H1 (cell line): ENCODE results near the gene VPS35L. TPM values are rescaled to one million over a fixed set of nuclear protein-coding genes. Genes with fewer than 3 reads are reported as not detected.

Experiments
- CHD7 ChIP-seq: fragments of 300-600 bp; sonication (generic); IDR thresholded peaks from 2 replicates; pipeline ENCODE4 v1.7.1; 2012; ENCODE audit warnings: low read length, moderate library complexity, mild to moderate bottlenecking, inconsistent platforms; ENCODE audit not compliant: insufficient replicate concordance
- HDAC2 ChIP-seq, 2 experiments: fragments of 300-600 bp in 1 of 2; sonication (generic) in 1 of 2; IDR thresholded peaks; 2 replicates each; pipeline ENCODE4 v1.6.1; 2011 to 2012; ENCODE audit warnings: low read depth in 2 of 2, low read length in 2 of 2, mild to moderate bottlenecking in 2 of 2, moderate library complexity in 2 of 2, borderline replicate concordance in 1 of 2, inconsistent platforms in 1 of 2
- RNF2 ChIP-seq: fragments of 200-900, 300-1000 bp; sonication (generic); IDR thresholded peaks from 2 replicates; pipeline ENCODE4 v1.7.1; 2016; ENCODE audit warnings: borderline replicate concordance, low read depth, mild to moderate bottlenecking, antibody characterized with exemption, low read length; ENCODE audit not compliant: poor library complexity, severe bottlenecking; ENCODE audit errors: missing control alignments
- polyA plus RNA-seq, 7 experiments: library from polyadenylated mRNA; depleted of rRNA in 3 of 7; stranded (reverse) in 5 of 7; unstranded in 2 of 7; fragments of >200 nt in 5 of 7; fragments of 200-250 nt in 2 of 7; gene quantifications; 1 replicate in 5 of 7; 2 replicates in 1 of 7; 4 replicates in 1 of 7; pipeline versions ENCODE4 v1.2.1 to v1.2.3, GENCODE V29; 2011 to 2013; ENCODE audit warnings: missing spikeins in 2 of 7, mixed read lengths in 2 of 7
- total RNA-seq: library from RNA; stranded (reverse); fragmentation: NEBNext Ultra II Directional; extraction: Animal tissue kit (Norgen Biotek cat#: 25700); gene quantifications from 2 replicates; pipeline ENCODE4 v1.2.1, GENCODE V29; 2021

Gene VPS35L
- total and polyA plus RNA-seq, 2 of the 8 experiments (the other 6 are each of a cell fraction or from before 2014, with no cell fraction given): 31.5 to 57.1 TPM

GRCh38 chr16:19573997-19574396 lies 18.5 kb downstream of the VPS35L start (continued):
- TF ChIP-seq HDAC2 (IDR thresholded peaks at IDR 0.05; ENCODE audit: borderline replicate concordance in 1 of 2, low read depth in 2 of 2, low read length in 2 of 2): no peak
- no peak for TF ChIP-seq RNF2
- TF ChIP-seq CHD7: no peak
